Activated T-helper 2 cell treated with anti-CD3 and anti-CD28 coated beads, Interferon-gamma antibody, Interleukin-2, Interleukin-4, amounts not matched to agents 10 μg/mL and 5 μg/mL and 100 μg/mL, durations not matched to agents 14 hours and 24 hours and 36 hours (primary cell): ENCODE results near the gene PAGE4. TPM values are rescaled to one million over a fixed set of nuclear protein-coding genes. Genes with fewer than 3 reads are reported as not detected.

Experiments
- DNase-seq: peaks from one replicate; pipeline ENCODE4 v3.0.0; 2021; ENCODE audit warnings: low spot score
- H3K27ac Mint-ChIP-seq: one replicate; pipeline ENCODE4 v1.8.0; 2021; ENCODE audit warnings: mixed read lengths
- H3K27me3 Mint-ChIP-seq: one replicate; pipeline ENCODE4 v1.8.0; 2021; ENCODE audit warnings: low read depth, mixed read lengths
- H3K36me3 Mint-ChIP-seq: one replicate; pipeline ENCODE4 v1.8.0; 2021; ENCODE audit warnings: low read depth, mixed read lengths
- H3K4me1 Mint-ChIP-seq: one replicate; pipeline ENCODE4 v1.8.0; 2021; ENCODE audit warnings: low read depth, mixed read lengths
- H3K4me3 Mint-ChIP-seq: one replicate; pipeline ENCODE4 v1.8.0; 2021; ENCODE audit warnings: low read depth, mild to moderate bottlenecking, moderate library complexity, mixed read lengths
- H3K9me3 Mint-ChIP-seq: one replicate; pipeline ENCODE4 v1.8.0; 2021; ENCODE audit warnings: mixed read lengths
- intact Hi-C: fragments of 100-400 bp; cut with micrococcal nuclease; formaldehyde crosslinking; loops from one replicate; pipeline ENCODE4 v1.15.1; 2023
- total RNA-seq: library from RNA; stranded (reverse); gene quantifications from 2 replicates; pipeline ENCODE4 v1.2.3, GENCODE V29; 2022

Gene PAGE4, protein sequence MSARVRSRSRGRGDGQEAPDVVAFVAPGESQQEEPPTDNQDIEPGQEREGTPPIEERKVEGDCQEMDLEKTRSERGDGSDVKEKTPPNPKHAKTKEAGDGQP
- not detected in 2 replicates for total RNA-seq

DNA sequence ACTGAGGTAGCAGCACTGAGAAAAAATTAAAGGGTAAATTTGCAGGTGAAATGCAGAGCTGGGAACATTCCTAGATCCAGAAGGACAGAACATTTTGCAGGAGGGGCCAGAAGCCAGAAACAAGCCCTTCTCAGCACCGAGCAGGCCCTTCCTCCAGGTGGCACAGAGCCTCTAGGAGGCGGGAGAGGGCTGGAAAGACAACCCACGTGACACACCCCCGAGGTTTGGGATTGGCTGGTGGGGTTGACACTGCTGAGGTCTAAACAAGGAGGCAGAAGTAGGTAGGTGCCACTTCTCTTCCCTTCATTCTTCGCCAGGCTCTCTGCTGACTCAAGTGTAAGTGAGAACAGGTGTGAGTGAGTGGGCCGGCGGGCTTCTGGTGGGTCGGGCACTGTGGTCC lies at the start of gene PAGE4:
Gene PAGE4 (plus strand): TSS at position 288 of the 400 bp plus-strand sequence. CDS start 1,126 bp downstream, outside the sequence.
- no peak within 1 kb of the TSS for H3K27ac Mint-ChIP-seq
- H3K27me3 Mint-ChIP-seq, result peaks cover 2% of the 10 kb centered on the region
- no peak for DNase-seq
- no peak within 1 kb of the TSS for H3K4me3 Mint-ChIP-seq
- H3K9me3 Mint-ChIP-seq, result no peaks in the 10 kb centered on the region
- intact Hi-C loops, result no loop called here
- no peaks in the 10 kb centered on the region for H3K4me1 Mint-ChIP-seq
- no peaks in the 10 kb centered on the region for H3K36me3 Mint-ChIP-seq

DNA sequence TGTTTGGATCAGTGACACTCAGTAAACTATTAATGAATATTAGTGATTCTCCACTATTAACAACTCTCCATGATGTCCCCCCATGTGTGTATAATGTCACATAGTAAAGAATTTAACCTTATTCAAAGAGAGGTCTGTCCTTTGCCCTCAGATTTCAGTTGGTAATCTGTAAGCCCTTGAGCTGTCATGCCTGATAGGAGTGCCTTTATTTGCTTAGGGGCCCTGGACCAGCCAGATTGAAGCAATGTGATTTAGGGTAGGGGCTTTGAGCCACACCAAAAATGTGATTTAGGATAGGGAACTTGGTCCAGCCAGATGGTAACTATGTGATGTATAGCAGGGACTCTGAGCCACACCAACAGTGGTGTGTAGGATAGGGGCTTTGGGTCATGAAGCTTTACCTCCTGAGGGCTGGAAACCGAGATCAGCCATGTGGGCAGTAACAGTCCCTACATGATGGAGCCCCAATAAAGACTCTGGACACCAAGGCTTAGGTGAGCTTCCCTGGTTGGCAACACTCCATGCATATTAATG lies 44.3 kb upstream of the PAGE4 start:
- no peak overlapping the region for H3K4me3 Mint-ChIP-seq
- H3K27ac Mint-ChIP-seq, result no peak overlapping the region
- no peaks in the 10 kb centered on the region for H3K4me1 Mint-ChIP-seq
- no peaks in the 10 kb centered on the region for H3K36me3 Mint-ChIP-seq
- intact Hi-C loops, result no loop called here
- no peaks in the 10 kb centered on the region for H3K9me3 Mint-ChIP-seq
- DNase-seq, result no peak
- H3K27me3 Mint-ChIP-seq, result no peaks in the 10 kb centered on the region

DNA sequence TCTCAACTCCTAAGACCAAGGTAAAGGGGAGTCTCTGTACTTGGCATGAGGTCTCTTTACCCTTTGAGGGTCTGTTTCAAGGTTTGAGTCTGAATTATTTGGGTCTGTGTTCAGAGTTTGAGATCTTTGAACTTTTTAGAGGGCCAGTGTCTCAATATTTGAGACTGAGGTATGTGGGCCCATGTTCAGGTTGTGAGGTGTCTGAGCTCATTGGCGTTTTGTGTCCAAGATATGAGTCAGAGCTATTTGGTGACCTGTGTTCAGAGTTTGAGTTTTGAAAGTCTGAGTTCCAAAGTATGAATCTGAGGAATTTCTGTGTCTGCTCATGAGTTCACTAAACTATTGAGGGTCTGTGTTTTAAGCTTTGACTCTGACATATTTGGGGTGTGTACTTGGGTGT lies 36.7 kb upstream of the PAGE4 start:
- H3K4me3 Mint-ChIP-seq, result no peak overlapping the region

DNA sequence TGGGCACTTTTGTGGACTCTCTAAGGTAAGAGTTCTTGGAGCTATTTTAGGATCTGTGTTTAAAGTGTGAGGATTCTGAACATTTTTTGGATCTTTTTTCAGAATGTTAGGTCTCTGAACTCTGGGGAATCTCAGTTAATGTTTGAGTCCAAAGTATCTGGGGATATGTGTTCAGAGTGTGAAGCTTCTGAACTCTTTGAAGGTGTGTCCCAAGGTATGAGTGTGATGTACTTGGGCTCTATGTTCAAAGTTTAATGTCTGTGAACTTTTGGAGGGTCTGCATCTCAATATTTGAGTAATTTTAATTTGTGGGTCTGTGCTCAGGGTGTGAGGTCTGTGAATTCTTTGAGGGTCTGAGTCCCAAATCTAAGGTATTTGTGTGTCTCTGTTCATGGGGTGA lies 35.4 kb upstream of the PAGE4 start:
- intact Hi-C loops, result no loop called here
- no peak overlapping the region for H3K27ac Mint-ChIP-seq
- DNase-seq, result no peak
- no peak overlapping the region for H3K4me3 Mint-ChIP-seq
- H3K36me3 Mint-ChIP-seq, result no peaks in the 10 kb centered on the region
- no peaks in the 10 kb centered on the region for H3K9me3 Mint-ChIP-seq
- no peaks in the 10 kb centered on the region for H3K27me3 Mint-ChIP-seq
- no peaks in the 10 kb centered on the region for H3K4me1 Mint-ChIP-seq

More for the DNA sequence above, 36.7 kb upstream of the PAGE4 start:
- intact Hi-C loops, result no loop called here
- Mint-ChIP-seq H3K9me3 (no peaks in the 10 kb centered on the region), H3K36me3 (no peaks in the 10 kb centered on the region), H3K4me1 (no peaks in the 10 kb centered on the region), H3K27ac (no peak overlapping the region), H3K27me3 (no peaks in the 10 kb centered on the region)
- DNase-seq, result no peak

DNA sequence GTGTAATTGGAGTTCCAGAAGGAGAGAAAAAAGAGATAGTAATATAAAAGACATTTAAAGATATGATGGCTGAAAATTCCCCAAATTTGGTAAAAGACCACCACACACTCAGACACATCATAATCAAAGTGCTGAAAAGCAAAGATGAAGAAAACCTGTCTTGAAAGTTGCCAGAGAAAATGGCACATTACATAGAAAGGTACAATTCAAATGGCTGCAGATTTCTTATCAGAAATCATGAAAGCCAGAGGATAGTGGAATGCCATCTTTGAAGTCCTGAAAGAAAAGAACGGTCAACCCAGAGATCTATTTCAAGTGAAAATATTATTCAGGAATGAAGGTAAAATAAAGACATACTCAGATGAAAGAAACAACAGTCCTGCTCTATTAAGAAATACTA lies 29.3 kb upstream of the PAGE4 start:
- intact Hi-C loops, result no loop called here
- Mint-ChIP-seq H3K36me3 (no peaks in the 10 kb centered on the region), H3K27ac (no peak overlapping the region), H3K4me3 (no peak overlapping the region), H3K4me1 (no peaks in the 10 kb centered on the region), H3K27me3 (no peaks in the 10 kb centered on the region), H3K9me3 (no peaks in the 10 kb centered on the region)
- no peak for DNase-seq

DNA sequence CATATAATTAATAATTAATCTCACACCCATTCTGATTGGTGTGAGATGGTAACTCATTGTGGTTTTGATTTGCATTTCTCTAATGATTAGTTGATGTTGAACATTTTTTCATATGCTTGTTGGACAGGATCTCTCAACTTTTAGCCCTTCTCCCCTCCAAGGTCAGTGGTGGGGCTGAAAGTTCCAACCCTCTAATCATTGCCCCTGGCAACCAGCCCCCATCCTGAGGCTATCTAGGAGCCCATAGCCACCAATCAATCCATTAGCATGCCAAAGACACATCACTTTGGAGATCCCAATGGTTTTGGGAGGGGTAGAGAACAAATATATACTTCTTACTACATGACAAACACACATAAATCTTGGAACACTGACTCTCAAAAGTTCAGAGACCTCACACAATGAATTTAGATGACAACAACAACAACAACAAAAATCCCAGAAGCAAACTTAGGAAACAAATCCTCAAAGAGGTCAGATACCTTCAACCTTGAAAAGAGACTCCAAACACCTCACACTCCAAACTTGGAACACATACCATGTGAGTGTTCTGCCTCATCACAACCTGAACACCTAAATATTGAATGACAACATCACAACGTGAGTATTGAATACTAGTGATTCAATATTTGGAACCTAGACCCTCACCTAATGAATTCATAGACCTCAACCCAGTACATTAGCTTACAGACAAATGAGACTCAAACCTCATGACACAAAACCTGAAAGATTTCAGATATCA lies 19.0 kb upstream of the PAGE4 start:
- H3K4me1 Mint-ChIP-seq, result no peaks in the 10 kb centered on the region
- H3K27ac Mint-ChIP-seq, result no peak overlapping the region
- H3K9me3 Mint-ChIP-seq, result no peaks in the 10 kb centered on the region
- DNase-seq, result no peak
- no peaks in the 10 kb centered on the region for H3K27me3 Mint-ChIP-seq
- H3K4me3 Mint-ChIP-seq, result no peak overlapping the region
- intact Hi-C loops, result no loop called here
- no peaks in the 10 kb centered on the region for H3K36me3 Mint-ChIP-seq

DNA sequence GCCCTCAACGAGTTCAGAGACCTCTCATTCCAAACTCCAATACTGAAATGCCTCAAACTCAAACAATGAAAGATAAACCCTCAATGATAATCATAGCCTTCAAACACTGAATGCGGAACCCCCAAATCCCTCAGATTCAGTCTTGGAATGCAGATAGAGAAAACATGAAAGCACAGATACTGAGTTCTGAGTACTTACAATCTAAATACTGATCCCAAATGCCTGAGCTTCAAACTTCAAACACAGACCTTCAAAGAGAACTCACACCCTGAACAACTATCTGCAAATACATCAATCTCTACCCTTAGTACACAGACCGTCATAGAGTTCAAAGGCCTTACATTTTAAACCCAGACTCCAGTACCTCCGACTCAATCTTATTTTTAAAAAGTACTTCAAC lies 16.9 kb upstream of the PAGE4 start:
- Mint-ChIP-seq H3K36me3 (no peaks in the 10 kb centered on the region), H3K4me1 (no peaks in the 10 kb centered on the region), H3K9me3 (no peaks in the 10 kb centered on the region), H3K27me3 (no peaks in the 10 kb centered on the region), H3K27ac (no peak overlapping the region), H3K4me3 (no peak overlapping the region)
- no peak for DNase-seq
- intact Hi-C loops, result no loop called here

DNA sequence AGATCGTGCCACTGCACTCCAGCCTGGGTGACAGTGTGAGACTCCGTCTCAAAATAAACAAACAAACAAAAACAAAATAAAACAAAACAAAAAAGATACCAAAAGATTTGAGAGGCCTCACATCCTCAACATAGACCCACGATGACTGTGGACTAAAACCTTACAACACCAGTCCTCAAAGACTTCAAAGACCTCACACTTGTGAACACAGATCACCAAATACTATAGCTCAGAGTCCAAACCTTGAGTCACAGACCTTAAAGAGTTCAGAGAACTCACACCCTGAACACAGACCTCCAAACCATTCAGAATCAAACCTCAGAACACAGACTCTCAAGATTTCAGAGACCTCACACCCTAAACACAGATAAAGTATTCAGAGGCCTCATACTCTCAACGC lies 12.7 kb upstream of the PAGE4 start:
- no peak overlapping the region for H3K4me3 Mint-ChIP-seq
- H3K4me1 Mint-ChIP-seq, result no peaks in the 10 kb centered on the region
- no peak for DNase-seq
- intact Hi-C loops, result no loop called here
- no peaks in the 10 kb centered on the region for H3K36me3 Mint-ChIP-seq
- no peaks in the 10 kb centered on the region for H3K9me3 Mint-ChIP-seq
- H3K27ac Mint-ChIP-seq, result no peak overlapping the region
- no peaks in the 10 kb centered on the region for H3K27me3 Mint-ChIP-seq

DNA sequence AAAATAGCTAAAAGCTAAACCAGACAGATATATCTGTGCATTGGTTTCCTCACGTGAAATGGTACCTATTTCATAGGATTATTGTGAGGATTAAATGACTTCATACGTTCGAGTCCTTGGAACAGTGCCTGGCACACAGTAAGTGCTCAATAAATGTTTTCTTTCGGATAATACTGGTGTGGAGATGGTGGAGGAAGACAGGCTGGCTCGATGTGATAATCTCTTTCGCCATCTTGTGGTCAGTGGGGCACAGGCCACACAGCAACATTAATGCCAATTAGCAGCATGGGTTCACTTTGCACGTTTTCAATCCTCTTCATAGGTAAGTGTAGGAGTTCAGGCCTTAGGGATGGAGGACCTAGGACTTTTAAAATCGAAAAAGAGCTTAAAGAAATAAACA lies 9.3 kb downstream of the PAGE4 start:
- Mint-ChIP-seq H3K4me3 (no peak overlapping the region), H3K4me1 (no peaks in the 10 kb centered on the region), H3K27ac (no peak overlapping the region), H3K36me3 (no peaks in the 10 kb centered on the region), H3K27me3 (no peaks in the 10 kb centered on the region), H3K9me3 (no peaks in the 10 kb centered on the region)
- DNase-seq, result no peak
- intact Hi-C loops, result no loop called here

DNA sequence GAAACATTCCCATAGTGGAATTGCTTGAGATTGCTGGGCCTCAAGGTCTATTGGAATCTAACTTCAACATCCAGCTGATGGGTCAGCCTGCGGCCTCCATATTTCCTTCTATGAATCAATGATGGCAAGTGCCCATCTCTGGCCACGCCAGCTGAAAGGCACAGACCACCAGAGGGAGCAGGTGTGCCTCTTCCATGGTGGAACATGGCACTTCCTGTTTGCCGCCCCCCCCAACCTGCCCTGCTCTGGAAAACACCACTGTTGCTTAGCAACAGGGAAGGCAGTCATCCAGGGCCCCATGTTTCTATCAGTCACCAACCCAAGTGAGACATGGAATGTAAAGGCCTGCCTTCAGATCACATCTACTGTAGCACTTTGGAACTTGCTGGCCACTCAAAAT lies 11.6 kb downstream of the PAGE4 start:
- H3K36me3 Mint-ChIP-seq, result no peaks in the 10 kb centered on the region
- H3K4me3 Mint-ChIP-seq, result no peak overlapping the region
- intact Hi-C loops, result no loop called here
- DNase-seq, result no peak
- no peak overlapping the region for H3K27ac Mint-ChIP-seq
- H3K4me1 Mint-ChIP-seq, result no peaks in the 10 kb centered on the region
- no peaks in the 10 kb centered on the region for H3K27me3 Mint-ChIP-seq
- H3K9me3 Mint-ChIP-seq, result no peaks in the 10 kb centered on the region

DNA sequence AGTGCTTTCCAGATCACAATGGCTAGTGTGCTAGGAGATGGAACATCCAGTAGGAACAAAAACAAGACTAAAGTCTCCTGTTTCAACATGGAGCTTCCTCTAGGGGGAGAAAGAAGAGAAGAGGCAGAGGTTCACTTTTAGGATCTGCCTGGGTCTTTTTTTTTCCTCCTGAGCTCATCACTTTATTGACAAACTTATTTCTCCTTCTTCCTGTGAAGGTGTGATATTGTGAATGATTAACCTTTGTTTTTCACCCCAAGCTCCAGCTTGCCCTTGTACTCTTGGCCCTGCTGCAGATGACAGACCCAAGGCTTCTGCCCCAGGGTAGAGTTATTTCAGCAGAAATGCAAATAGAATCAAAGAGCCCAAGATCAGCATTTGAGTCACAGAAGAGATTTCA lies 13.5 kb downstream of the PAGE4 start:
- intact Hi-C loops, result no loop called here

DNA sequence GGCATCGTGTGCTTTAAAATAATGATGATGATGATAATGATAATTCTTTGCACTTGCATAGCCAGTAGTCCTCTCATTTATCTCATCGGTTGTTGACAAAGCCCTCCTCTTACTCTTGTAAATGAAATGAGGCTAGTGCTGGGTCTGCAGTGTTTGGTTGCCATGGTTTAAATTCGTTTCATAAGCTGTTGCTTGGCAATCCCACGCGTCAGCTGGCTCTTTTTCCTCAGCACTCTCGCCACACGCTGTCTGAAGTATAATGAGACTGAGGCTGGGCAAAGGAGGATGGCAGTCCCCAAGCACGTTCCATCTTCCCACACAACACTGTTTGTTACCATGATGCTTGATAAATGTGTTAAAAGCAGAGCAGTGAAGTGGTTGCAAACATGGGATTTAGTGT lies 15.5 kb downstream of the PAGE4 start:
- Mint-ChIP-seq H3K4me1 (no peaks in the 10 kb centered on the region), H3K4me3 (no peak overlapping the region), H3K27ac (no peak overlapping the region), H3K9me3 (no peaks in the 10 kb centered on the region), H3K36me3 (no peaks in the 10 kb centered on the region), H3K27me3 (peaks cover 5% of the 10 kb centered on the region)
- intact Hi-C loops, result no loop called here
- no peak for DNase-seq

More for the DNA sequence above, 13.5 kb downstream of the PAGE4 start:
- H3K27me3 Mint-ChIP-seq, result no peaks in the 10 kb centered on the region
- no peaks in the 10 kb centered on the region for H3K9me3 Mint-ChIP-seq
- H3K36me3 Mint-ChIP-seq, result no peaks in the 10 kb centered on the region
- no peak for DNase-seq
- H3K27ac Mint-ChIP-seq, result no peak overlapping the region
- no peaks in the 10 kb centered on the region for H3K4me1 Mint-ChIP-seq
- H3K4me3 Mint-ChIP-seq, result no peak overlapping the region

DNA sequence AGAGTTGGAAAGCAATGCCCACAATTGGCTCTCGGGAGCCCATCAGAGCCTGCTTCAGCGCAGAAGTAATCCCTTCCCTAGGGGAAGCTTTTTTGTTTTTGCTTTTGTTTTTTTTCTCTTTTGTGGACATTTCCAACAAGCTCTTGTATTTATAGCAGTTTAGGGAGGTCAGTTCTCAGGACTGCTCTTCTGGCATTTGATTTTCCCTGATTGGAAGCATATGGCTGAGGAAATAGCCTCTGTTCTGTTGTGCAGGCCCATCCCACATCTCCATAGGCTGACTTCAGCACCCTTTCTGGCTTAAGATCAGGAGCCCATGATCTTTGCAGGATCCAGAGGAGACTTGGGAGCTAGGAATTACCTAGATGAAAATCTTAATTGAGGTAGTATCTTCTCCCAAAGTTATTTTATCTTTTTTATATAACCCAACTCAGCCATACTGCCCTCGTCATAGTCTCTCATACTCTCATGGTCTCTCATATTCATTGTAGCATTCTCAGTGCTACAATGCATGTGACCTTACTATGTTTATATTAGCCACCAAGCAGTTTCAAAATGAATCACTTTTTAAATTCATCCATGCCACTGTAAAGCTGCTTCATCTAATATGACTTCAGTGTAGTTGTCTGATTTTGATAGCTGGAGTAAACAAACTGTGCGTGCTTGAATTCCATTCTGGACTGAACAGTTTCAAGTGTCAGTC lies 16.7 kb downstream of the PAGE4 start:
- Mint-ChIP-seq H3K27ac (no peak overlapping the region), H3K4me1 (no peaks in the 10 kb centered on the region), H3K36me3 (no peaks in the 10 kb centered on the region), H3K9me3 (no peaks in the 10 kb centered on the region), H3K4me3 (no peak overlapping the region), H3K27me3 (peaks cover 9% of the 10 kb centered on the region)
- DNase-seq, result no peak
- intact Hi-C loops, result no loop called here
